COLO829 (cell line): ENCODE measurements around the gene NDUFAF3.

ENCODE experiments used
- DNase-seq: peaks from one replicate; pipeline ENCODE4 v3.0.0; 2012; ENCODE audit warnings: low spot score

The NDUFAF3 gene

GRCh38 chr3:49054344-49054862 is 32.5 kb downstream of the NDUFAF3 start:
- no peak for DNase-seq

GRCh38 chr3:49057268-49057667 is 35.3 kb downstream of the NDUFAF3 start:
- no peak for DNase-seq

- DNase-seq: no peak
Observed at GRCh38 chr3:49058011-49058410, 36.1 kb downstream of the NDUFAF3 start.
